Hematopoietic multipotent progenitor cell treated with erythropoietin and hydrocortisone succinate and interleukin-3 and kit ligand, for 17 days (in vitro differentiated cells): ENCODE data around the gene BLCAP.
A peak's percentile ranks its signal among the peaks of the same experiment; 100 is the strongest.
"Not testable (repeated sequence)": the region's sequence is repeated elsewhere in the genome, so short reads cannot be mapped to it uniquely, and the experiment has no call there.

Experiments used
- DNase-seq: peaks from one replicate; pipeline ENCODE4 v3.0.0-alpha.2; 2015; ENCODE audit warnings: low spot score

BLCAP gene

DNA sequence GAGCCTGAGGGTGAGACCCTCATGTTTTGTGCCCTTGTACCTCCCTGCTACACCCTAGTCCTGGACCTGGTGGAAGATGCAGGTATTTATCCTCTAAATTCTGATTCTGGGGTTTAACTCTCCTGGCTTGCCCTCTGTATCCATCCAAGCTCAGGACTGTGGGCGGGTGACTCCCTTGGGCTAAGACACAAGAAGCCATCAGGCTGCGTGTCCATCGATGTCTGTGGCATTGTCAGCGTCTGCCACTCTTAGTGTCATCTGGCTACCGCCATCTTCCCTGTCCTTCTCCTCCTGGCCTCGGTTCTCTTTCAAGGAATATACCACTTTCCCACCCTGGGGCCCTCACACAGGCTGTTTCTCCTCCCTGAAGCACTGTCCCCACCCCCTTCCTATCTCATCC is 28.9 kb upstream of the BLCAP start:
- no peak for DNase-seq

DNA sequence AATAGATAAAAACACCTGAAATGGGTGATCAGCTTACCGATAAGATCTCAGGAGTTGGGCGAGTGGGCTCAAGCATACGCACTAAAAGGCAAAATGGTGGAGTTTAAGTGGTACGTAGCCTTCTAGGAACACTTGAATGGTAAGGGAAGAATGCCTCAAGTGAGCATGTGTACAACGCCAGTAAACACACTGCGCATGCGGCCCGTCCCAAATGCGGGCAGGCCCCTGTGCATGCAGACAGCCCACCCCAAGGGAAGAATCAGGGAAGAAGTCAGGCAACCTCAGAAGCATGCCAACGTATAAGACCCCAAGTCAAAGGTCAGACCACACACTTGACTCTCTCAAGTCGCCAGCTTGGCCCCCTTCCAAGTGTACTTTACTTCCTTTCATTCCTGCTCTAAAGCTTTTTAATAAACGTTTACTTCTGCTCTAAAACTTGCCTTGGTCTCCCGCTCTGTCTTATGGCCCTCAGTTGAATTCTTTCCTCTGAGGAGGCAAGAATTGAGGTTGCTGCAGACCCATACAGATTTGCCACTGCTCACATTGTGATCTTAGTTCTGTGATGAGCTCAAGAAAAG is 27.1 kb upstream of the BLCAP start:
- DNase-seq: not testable (repeated sequence)

DNA sequence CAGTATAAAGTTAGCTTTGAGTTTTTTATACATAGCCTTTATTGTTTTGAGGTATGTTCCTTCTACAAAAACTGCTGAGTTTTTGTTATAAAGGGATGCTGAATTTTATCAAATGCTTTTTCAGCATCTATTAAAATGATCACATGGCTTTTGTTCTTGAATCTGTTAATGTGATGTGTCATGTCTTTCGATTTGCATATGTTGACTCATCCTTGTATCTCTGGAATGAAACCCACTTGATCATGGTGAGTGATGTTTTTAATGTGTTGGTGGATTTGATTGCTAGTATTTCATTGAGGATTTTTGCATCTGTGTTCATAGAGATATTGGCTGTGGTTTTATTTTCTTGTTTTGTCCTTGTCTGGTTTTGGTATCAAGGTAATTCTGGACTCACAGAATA is 24.7 kb upstream of the BLCAP start:
- no peak for DNase-seq

DNA sequence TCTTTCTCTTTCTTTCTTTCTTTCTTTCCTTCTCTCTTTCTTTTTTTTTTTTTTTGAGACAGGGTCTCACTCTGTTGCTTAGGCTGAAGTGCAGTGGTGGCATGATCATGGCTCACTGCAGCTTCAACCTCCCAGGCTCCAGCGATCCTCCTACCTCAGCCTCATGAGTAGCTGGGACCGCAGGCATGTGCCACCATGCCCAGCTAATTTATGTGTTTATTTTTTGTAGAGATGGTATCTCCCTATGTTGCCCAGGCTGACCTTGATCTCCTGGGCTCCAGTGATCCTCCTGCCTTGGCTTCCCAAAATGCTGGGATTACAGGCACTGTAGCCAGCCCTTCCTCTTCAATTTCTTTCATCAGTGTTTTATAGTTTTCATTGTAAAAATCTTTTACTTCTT is 24.0 kb upstream of the BLCAP start:
- DNase-seq: not testable (repeated sequence)

DNA sequence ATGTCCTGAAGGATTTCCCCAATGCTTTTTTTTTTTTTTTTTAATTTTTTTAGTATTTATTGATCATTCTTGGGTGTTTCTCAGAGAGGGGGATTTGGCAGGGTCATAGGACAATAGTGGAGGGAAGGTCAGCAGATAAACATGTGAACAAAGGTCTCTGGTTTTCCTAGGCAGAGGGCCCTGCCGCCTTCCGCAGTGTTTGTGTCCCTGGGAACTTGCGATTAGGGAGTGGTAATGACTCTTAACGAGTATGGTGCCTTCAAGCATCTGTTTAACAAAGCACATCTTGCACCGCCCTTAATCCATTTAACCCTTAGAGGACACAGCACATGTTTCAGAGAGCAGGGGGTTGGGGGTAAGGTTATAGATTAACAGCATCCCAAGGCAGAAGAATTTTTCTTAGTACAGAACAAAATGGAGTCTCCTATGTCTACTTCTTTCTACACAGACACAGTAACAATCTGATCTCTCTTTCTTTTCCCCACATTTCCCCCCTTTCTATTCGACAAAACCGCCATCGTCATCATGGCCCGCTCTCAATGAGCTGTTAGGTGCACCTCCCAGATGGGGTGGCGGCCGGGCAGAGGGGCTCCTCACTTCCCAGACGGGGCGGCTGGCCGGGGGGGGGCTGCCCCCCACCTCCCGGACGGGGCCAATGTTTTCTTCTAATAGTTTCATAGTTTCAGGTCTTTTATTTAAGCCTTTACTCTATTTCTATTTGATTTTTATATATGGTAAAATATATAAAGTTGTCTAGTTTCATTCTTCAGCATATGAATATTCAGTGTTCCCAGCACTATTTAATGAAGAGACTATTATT is 22.6 kb upstream of the BLCAP start:
- DNase-seq: not testable (repeated sequence)

DNA sequence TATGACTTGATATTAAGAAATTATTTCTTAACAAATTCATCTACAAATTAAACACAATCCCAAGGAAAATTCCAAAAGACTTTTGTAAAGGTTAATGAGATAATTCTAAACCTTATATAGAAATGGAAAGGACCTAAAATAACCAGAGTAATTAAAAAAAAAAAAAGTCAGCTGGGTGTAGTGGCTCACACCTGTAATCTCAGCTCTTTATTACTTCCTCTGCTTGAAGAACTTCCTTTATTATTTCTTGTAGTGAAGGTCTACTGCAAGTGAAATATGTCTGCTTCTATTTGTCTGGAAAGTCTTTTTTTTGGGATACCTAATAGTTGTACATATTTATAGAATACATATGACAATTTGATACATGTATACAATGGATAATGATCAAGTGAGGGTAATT is 20.2 kb upstream of the BLCAP start:
- DNase-seq: no peak

DNA sequence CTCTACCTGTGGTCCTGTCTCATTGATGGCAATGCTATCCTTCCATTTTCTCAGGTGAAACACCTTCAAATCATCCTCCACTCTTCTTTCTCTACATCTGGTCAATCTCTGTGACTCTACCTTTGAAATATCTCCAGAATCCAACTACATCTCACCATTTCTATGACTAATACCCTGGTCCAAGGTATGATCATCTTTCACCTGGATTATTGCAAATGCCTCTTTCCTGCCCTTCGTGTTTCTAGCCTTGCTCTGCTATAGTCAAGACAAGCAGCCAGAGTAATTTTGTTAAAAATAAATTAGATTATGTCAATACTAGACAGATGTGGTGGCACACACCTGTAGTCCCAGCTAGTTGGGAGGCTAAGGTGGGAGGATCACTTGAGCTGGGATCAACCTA is 17.8 kb upstream of the BLCAP start:
- no peak for DNase-seq

DNA sequence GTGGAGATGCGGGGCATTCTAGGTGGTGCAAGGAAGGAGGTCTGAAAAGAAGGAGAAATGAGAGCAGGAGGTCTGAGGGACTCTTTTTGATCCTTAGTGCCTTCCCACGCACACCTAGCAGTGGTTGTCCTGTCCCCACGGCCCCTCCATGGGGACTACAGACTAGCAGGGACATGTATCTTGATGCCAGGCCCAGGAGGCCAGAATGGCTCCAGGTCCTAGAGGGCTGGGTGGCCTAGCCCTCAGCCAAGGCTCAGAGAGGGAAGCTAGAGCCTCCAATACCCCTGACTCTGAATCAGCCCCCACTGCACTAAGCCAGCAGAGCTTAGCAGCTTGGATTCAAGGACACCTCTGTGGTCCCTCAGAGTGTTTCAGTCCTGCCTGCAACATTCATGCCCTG is 16.7 kb upstream of the BLCAP start:
- no peak for DNase-seq

DNA sequence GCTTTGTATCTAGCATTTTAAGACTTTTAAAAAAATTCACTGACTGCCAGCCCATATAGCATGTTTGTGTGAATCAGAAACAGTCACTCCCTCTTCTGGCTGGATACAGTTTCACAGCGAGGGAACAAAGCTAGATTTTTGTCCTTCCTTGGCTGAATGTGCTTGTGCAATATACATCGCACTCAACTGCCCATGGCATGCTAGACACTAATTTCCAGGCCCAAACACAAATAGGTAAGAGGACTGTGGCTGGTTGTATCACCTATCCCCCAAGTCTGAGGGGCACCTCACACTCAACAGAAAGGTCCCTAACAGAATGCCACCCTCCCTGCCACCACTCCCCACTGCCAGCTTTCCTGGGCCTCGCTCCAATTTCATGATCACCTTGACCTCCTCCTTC is 16.2 kb upstream of the BLCAP start:
- no peak for DNase-seq

DNA sequence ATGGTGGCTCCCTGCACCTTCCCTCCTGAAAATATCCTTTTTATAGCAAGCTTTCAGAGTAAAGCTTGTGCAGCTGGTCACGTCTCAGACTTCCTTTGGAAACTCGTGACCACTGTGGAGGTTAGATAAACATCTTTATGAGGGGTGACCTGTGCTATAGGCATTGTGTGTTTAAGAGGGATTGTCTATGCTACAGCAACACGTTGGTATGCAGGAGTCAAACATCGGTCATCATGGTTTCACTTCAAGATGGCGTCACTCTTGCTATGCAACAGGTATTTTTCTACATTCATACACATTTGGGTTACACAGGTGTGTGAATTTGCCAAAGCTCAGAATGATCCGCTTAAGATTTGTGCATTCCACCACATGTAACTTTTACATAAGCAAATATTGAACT is 14.6 kb upstream of the BLCAP start:
- DNase-seq: no peak

DNA sequence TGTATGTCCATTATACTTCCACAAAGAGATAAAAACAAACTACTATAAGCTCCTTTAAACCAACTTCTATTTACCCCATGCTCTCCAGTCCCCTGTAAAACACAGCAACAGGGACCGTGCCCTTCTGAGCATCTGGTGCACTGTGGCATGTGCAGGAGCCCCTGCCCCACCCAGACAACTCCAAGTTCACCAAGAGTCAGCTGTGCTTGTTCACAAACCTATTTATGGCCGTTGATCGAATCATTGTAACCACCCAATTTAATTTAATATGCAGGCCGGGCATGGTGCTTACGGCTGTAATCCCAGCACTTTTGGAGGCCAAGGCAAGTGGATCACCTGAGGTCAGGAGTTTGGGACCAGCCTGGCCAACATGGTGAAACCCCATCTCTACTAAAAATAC is 13.7 kb upstream of the BLCAP start:
- DNase-seq: no peak

DNA sequence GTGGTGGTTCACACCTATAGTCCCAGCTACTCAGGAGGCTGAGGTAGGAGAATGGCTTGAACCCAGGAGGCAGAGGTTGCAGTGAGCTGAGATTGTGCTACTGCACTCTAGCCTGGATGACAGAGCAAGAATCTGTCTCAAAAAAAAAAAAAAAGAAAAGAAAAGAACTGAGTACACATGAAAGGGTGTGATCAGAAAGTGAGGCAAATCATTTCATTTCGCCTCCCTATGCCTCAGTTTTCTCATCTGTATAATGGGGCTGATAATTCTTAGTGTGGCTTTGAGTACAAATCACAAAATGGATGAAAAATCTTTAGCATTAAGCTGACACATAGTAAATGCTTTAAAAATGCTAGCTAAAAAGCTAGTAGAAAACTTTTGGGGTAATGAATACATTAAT is 13.2 kb upstream of the BLCAP start:
- DNase-seq: not testable (repeated sequence)

DNA sequence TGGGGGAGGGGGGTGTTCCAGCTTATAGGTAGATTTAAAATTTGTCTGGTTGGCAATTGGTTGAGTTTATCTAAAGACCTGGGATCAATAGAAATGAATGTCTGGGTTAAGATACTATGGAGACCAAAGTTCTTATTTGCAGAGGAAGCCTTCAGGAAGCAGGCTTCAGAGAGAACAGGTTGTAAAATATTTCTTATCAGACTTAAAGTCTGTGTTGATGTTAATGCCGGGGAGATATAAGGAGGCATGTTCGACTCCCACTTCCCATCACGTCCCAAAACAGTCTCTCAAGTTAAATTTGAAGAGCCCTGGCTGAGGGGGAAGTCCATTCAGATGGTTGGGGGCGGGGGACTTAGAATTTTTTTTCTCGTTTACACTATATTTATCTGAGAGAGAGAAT is 12.3 kb upstream of the BLCAP start:
- DNase-seq: no peak

DNA sequence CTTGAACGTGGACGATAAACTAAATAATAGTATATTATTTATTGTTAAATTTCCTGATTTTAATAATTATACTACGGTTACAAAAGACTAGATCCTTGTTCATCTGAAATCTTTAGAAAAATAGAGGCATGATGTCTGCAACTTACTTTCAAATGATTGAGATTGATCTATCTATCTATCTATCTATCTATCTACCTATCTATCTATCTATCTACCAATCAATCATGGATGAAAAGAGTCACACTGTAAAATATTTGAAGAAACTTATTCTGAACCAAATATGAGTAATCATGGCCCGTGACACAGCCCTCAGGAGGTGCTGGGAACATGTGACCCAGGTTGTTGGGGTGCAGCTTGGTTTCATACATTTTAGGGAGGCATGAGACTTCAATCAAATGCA is 11.7 kb upstream of the BLCAP start:
- no peak for DNase-seq

DNA sequence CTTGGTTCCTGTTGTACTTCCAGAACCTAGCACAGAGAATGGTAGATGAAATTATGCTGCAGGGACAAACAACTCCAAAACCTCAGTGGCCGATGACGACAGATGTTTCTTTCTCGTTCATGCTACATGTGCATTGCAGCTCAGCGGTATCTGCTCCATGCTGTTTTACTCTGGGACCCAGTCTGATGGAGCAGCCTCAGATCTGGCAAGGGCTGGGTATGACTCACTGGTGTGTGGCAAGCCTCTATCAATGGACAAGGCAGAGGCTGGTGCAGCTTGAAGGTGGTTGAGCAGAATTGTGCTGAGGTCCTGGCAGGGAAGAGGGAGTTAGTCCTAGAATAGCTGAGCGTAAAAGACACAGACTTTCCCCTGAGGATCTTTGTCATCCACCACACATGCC is 10.3 kb upstream of the BLCAP start:
- no peak for DNase-seq

DNA sequence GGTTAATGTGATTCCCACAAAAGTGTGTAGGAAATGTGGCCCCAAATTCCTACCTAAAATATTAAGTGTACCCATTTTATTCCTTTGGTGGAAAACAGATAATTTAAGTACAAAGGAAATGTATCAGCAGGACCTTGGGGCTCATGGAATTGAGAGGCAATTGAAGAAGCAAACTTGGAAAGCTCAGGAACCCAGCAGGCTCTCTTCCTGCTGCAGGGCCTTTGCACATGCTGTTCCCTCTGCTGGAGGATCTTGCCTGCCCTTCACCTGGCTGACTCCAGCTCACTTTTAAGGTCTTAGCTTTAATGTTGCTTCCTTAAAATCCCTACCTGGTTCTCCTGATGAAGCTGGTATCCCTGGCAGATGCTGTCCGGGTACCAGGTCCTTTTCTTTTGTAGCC is 9.8 kb upstream of the BLCAP start:
- no peak for DNase-seq

DNA sequence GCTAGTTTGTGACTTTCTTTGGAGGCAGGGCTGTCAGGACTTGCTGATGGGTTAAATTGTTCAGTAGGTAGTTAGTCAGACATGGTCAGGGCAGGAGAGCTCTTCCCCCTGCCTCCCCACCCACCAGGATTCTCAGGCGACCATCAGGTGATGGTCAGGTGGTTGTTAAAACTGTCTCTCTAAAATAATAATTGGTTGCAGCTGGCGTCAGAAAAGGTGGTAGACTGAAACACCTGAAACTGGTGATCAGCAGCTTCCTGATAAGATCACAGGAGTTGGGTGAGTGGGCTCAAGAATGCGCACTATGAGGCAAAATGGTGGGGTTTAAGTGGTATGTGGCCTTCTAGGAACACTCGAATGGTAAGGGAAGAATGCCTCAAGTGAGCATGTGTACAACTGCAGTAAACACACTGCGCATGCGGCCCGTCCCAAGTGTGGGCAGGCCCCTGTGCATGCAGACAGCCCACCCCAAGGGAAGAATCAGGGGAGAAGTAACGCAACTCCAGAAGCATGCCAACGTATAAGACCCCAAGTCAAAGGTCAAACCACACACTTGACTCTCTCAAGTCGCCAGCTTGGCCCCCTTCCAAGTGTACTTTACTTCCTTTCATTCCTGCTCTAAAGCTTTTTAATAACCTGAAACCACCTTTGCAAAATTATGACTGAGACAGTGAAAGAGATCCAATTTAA is 7.9 kb upstream of the BLCAP start:
- no peak for DNase-seq

DNA sequence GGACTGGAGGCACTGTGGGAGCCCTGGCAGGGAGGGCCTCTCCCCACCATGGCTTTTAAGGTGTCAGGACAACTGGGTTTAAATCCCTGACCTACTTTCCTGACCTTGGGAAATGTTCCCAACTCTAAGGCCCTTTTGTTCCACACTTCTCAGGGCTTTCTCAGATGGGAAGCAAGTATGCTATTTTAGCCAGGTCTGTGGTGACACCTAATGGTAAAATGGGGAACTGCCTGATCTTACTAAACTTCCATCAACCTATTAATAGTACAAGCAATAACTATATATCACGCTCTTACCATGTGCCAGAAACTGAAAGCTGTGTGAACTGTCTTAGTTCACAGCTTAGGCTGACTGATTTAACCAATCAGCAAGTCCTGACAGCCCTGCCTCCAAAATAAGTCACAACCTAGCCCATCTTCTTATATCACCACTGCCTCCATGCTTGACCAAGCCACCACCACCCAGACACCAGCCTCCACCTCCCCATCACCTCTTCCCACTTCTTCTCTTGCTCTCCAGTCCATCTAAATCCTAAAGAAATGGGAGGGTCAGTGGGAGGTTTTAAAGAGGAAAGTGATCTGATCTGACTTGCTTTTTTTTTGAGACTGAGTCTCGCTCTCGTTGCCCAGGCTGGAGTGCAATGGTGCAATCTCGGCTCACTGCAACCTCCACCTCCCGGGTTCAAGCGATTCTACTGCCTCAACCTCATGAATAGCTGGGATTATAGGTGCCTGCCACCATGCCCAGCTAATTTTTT is 6.9 kb upstream of the BLCAP start:
- peak; percentile 79 for DNase-seq

DNA sequence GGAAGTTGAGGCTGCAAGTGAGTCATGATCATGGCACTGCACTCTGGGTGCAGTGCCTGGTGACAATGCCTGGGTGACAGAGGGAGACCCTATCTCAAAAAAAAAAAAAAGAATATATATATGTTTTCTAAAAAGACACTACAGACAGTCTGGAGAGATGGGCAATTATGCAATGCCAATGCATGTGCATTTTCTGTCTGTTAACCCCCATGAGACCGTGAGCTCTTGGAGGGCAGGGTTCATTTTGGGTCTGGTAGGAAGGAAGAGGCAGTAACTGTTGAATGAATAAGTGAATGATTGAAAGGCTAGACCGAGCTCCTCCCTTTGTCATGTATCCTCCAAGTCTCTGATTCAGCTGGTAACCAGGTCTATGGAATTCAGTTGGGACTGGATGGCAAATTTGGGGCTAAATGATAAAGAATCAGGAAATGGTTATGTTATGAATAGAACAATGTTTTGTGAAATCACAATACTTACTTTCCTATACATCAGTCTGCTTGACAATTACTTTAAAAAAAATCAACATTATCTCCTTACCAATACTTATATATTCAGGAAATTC is 5.6 kb upstream of the BLCAP start:
- DNase-seq: no peak

DNA sequence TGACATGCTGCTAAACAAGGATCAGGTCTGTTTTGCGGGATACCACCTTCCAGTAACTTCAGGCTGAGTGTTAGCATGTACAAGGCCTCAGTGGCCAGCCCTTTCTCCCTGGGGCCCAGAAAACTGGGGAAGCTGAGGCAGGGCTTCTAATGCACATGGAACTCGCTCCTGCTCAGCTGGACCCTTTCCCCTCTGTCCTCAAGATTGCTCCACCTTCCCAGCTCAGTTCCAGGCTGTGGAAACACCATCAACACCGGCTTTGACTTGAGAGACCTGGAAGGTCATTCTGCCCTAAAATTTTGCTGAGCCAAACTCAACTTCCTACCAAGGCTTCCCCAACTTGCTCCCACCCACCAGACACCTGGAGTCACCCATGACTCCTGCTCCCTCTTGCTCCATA is 4.2 kb upstream of the BLCAP start:
- no peak for DNase-seq

DNA sequence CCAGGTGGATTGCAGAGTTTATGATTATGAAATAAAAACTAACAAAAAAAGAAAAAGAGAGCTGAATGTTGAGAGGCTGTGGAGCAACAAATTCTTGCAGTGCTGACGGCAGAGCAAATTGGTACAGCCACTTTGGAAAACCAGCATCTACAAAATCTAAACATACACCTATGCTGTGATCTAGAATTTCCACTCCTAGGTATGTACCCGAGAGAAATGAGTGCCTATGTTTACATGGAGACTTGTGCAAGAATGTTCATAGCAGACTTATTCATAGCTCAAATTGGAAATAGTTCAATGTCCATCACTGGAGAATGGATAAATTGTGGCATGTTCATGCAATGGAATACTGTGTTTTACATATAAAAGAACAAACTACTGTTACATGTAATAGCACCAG is 3.0 kb upstream of the BLCAP start:
- DNase-seq: no peak

DNA sequence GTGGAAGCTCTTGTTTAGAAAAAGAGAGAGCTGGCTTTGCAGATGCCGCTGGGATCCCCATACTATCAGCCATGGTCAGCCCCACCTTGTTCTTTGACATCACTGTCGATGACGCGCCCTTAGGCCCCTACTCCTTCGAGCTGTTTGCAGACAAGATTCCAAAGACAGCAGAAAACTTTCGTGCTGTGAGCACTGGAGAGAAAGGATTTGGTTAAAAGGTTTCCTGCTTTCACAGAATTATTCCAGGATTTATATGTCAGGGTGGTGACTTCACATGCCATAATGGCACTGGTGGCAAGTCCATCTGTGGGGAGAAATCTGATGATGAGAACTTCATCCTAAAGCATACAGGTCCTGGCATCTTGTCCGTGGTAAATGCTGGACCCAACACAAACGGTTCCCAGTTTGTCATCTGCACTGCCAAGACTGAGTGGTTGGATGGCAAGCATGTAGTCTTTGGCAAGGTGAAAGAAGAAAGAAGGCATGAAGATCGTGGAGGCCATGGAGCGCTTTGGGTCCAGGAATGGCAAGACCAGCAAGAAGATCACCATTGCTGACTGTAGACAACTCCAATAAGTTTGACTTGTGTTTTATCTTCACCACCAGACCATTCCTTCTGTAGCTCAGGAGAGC is 2.4 kb upstream of the BLCAP start:
- DNase-seq: no peak
